ENCODE results near the gene DPF3.

The DPF3 gene

DNA sequence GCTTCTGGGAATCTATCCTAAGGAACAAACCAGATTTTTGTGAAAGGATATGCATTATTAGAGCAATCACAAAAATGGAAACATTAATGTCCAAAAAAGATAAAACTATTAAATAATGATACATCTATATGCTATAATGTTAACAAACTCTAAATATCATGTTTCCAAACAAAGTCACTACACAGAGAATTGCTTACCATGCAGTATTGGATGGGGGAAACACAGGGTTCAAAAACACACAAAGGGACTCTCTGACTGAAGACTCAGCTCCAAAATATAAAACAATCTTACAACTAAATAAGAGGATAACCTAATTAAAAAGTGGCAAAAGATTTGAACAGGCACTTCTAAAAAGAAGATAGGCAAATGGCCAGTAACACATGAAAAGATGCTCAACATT, 304.2 kb downstream of the DPF3 start:
- DNase-seq, result no peak

DNA sequence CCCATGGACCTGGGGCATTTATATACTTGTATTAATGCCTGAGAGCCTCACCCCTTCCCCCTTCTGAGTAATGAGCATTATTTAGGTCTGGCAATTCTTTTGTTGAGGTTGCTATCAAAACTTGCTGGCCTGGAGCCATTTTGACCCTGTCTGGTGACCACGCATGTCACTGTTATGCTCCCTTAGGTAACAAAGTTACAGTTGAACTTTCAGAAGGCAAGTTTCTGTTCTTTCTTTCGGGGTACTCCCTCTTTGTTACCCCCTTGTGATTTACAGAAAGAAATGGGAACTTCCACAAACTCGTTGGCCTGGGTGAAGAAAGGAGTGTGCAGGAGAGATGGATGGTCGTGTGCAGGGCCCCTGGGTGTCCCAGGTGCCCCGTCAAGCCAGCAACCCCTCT, 305.4 kb downstream of the DPF3 start:
- DNase-seq, result no peak

- no peak for DNase-seq
Measured at GRCh38 chr14:72583316-72584272, 310.3 kb downstream of the DPF3 start.

- no peak for DNase-seq
Measured at GRCh38 chr14:72582582-72582981, 311.3 kb downstream of the DPF3 start.

DNA sequence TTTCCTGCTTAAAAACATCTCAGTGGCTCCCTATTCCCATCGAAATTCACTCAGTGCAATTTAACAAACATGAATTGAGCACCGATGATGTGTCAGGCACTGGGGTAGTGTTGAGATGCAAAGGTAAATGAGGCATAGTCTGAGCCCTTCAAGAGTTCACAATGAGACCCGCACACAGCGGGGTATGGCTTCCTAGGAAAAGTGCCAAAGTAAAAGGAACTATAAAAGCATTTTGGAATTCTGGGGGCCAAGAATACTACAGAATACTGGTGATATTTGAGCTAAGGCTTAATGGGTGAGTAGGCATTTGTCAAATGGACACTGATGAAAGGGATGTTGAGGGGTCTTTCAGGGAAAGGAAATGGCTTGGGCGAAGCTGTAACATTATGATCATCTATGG, 315.4 kb downstream of the DPF3 start:
- no peak for DNase-seq

DNA sequence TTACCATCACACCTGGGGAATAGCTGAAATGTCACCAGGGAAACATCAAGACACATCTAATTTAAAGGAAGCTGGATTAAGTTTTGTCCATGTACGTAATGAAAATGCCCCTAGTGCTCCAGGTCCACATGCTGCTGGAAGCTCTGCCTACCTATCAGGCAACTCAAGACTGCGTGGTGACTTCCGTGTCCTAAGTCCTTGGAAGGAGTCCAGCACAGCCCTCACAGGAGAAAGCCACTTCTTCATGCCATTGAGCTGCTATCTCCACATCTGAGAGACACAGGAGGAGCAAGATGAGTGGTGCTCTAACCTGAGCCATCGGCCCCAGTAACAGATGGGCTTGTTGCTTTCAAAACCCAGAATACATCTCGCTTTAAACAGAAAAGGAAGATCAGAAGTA, 316.4 kb downstream of the DPF3 start:
- DNase-seq, result no peak

DNA sequence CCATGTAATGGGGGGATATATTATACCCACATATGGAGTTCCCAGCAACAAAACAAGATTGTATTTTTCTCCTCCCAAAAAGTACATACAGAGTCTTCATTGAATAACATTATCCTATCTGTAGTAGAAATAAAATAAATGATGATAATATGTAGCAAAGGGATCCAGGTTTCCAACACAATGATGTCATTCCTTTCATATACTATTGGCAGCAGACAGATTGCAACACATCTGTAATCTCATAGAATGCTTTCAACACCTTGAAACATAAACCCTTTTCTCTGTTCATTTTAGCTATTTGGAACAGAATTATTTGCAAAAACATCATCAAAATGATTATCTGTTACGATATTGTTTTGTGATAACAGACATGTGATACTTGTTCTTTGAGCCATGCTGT, 317.6 kb downstream of the DPF3 start:
- no peak for DNase-seq

DNA sequence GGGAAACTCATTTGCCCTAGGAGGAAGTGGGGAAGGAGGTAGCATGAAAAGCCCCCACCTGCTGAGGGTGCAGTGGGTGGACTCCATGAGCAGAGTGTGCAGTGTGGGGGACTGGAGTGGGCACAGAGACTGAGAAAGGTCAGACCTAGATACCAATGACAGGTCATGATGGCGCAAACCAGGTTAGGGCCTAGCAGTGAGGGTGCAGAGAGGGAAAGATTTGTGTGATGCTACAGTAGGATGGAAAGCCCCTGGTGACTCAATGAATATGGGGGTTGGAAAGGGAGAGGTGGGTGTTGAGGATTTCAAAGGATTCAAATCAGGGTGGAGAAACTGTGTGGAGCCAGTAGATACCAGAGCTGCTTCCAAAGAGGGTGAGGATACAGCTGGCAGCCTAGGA, 319.2 kb downstream of the DPF3 start:
- no peak for DNase-seq

- DNase-seq, result no peak
Measured at GRCh38 chr14:72573725-72574417, 320.0 kb downstream of the DPF3 start.

Data from CD4-positive, alpha-beta T cell treated with Interleukin-12 subunit alpha and Interleukin-12 subunit beta, for 1 hour (primary cell).